ENCODE results near the gene XPNPEP3.

XPNPEP3 gene

DNA sequence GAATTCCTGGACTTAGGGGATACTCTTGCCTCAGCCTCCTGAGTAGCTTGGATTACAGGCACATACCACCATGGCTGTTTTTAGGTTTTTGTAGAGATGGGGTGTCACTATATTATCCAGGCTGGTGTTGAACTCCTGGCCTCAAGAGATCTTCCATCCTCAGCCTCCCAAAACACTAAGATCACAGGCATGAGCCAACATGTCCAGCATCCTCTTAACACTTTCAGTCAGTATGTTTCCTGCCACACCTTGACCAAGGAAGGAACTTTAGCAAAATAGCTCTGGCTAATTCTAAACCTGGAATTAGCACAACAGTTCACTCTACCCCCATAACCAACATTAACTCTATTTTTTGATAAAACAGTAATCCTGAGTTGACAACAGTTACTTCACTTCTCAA, 32.2 kb downstream of the XPNPEP3 start:
- no peak for ATAC-seq
- TF ChIP-seq TCF4 (CRISPR knock-in tag; IDR thresholded peaks at IDR 0.05; ENCODE audit: borderline replicate concordance) (no peak), GLIS3 (CRISPR knock-in tag; IDR thresholded peaks at IDR 0.05) (no peak), OSR1 (CRISPR knock-in tag; IDR thresholded peaks at IDR 0.05) (no peak), SNAI2 (CRISPR knock-in tag; IDR thresholded peaks at IDR 0.05) (no peak), PPARA (CRISPR knock-in tag; IDR thresholded peaks at IDR 0.05; ENCODE audit: borderline replicate concordance) (no peak), TOX (CRISPR knock-in tag; IDR thresholded peaks at IDR 0.05; ENCODE audit: borderline replicate concordance) (no peak), ZNF8 (CRISPR knock-in tag; IDR thresholded peaks at IDR 0.05) (no peak), ZFP3 (CRISPR knock-in tag; IDR thresholded peaks at IDR 0.05) (no peak), ZNF565 (CRISPR knock-in tag; conservative IDR thresholded peaks at IDR 0.05; ENCODE audit: low read depth) (no peak), ARNTL (CRISPR knock-in tag; IDR thresholded peaks at IDR 0.05; ENCODE audit: borderline replicate concordance, low read depth) (no peak), CSDC2 (CRISPR knock-in tag; IDR thresholded peaks at IDR 0.05) (no peak), ISL1 (CRISPR knock-in tag; IDR thresholded peaks at IDR 0.05) (no peak), ESRRG (CRISPR knock-in tag; IDR thresholded peaks at IDR 0.05) (no peak)
- TF ChIP-seq, protein P1, sequence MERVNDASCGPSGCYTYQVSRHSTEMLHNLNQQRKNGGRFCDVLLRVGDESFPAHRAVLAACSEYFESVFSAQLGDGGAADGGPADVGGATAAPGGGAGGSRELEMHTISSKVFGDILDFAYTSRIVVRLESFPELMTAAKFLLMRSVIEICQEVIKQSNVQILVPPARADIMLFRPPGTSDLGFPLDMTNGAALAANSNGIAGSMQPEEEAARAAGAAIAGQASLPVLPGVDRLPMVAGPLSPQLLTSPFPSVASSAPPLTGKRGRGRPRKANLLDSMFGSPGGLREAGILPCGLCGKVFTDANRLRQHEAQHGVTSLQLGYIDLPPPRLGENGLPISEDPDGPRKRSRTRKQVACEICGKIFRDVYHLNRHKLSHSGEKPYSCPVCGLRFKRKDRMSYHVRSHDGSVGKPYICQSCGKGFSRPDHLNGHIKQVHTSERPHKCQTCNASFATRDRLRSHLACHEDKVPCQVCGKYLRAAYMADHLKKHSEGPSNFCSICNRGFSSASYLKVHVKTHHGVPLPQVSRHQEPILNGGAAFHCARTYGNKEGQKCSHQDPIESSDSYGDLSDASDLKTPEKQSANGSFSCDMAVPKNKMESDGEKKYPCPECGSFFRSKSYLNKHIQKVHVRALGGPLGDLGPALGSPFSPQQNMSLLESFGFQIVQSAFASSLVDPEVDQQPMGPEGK (CRISPR knock-in tag; IDR thresholded peaks at IDR 0.05; ENCODE audit: borderline replicate concordance), result no peak
- TF ChIP-seq, protein P2, sequence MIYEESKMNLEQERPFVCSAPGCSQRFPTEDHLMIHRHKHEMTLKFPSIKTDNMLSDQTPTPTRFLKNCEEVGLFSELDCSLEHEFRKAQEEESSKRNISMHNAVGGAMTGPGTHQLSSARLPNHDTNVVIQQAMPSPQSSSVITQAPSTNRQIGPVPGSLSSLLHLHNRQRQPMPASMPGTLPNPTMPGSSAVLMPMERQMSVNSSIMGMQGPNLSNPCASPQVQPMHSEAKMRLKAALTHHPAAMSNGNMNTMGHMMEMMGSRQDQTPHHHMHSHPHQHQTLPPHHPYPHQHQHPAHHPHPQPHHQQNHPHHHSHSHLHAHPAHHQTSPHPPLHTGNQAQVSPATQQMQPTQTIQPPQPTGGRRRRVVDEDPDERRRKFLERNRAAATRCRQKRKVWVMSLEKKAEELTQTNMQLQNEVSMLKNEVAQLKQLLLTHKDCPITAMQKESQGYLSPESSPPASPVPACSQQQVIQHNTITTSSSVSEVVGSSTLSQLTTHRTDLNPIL (CRISPR knock-in tag; IDR thresholded peaks at IDR 0.05; ENCODE audit: low read depth), result no peak
- TF ChIP-seq, protein P3, sequence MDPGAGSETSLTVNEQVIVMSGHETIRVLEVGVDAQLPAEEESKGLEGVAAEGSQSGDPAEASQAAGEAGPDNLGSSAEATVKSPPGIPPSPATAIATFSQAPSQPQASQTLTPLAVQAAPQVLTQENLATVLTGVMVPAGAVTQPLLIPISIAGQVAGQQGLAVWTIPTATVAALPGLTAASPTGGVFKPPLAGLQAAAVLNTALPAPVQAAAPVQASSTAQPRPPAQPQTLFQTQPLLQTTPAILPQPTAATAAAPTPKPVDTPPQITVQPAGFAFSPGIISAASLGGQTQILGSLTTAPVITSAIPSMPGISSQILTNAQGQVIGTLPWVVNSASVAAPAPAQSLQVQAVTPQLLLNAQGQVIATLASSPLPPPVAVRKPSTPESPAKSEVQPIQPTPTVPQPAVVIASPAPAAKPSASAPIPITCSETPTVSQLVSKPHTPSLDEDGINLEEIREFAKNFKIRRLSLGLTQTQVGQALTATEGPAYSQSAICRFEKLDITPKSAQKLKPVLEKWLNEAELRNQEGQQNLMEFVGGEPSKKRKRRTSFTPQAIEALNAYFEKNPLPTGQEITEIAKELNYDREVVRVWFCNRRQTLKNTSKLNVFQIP (CRISPR knock-in tag; IDR thresholded peaks at IDR 0.05; ENCODE audit: borderline replicate concordance, low read depth), result no peak
- TF ChIP-seq, protein P4, sequence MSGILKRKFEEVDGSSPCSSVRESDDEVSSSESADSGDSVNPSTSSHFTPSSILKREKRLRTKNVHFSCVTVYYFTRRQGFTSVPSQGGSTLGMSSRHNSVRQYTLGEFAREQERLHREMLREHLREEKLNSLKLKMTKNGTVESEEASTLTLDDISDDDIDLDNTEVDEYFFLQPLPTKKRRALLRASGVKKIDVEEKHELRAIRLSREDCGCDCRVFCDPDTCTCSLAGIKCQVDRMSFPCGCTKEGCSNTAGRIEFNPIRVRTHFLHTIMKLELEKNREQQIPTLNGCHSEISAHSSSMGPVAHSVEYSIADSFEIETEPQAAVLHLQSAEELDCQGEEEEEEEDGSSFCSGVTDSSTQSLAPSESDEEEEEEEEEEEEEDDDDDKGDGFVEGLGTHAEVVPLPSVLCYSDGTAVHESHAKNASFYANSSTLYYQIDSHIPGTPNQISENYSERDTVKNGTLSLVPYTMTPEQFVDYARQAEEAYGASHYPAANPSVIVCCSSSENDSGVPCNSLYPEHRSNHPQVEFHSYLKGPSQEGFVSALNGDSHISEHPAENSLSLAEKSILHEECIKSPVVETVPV (CRISPR knock-in tag; IDR thresholded peaks at IDR 0.05), result no peak

DNA sequence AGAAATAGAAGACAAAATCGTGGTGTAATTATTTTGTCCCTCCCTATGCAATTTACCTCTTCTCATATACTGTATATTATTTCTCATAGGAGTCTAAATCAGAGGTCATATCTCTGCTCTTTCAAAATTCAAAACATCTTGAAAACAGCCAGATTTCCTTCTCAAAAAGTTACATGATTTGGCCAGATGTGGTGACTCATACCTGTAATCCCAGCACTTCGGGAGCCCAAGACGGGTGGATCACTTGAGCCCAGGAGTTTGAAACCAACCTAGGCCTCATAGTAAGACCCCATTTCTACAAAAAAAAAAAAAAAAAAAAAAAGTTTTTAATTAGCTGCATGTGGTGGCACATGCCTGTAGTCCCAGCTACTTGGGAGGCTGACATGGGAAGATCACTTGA, 33.9 kb downstream of the XPNPEP3 start:
- no peak for TF ChIP-seq GLIS3 (CRISPR knock-in tag; IDR thresholded peaks at IDR 0.05)
- TF ChIP-seq SNAI2 (CRISPR knock-in tag; IDR thresholded peaks at IDR 0.05), result no peak
- no peak for TF ChIP-seq ISL1 (CRISPR knock-in tag; IDR thresholded peaks at IDR 0.05)
- no peak for TF ChIP-seq OSR1 (CRISPR knock-in tag; IDR thresholded peaks at IDR 0.05)
- no peak for TF ChIP-seq ZFP30 (CRISPR knock-in tag; IDR thresholded peaks at IDR 0.05)
- TF ChIP-seq, protein P3 (CRISPR knock-in tag; IDR thresholded peaks at IDR 0.05; ENCODE audit: borderline replicate concordance, low read depth), result no peak
- no peak for TF ChIP-seq ZNF8 (CRISPR knock-in tag; IDR thresholded peaks at IDR 0.05)
- no peak for TF ChIP-seq CSDC2 (CRISPR knock-in tag; IDR thresholded peaks at IDR 0.05)
- TF ChIP-seq, protein P1 (CRISPR knock-in tag; IDR thresholded peaks at IDR 0.05; ENCODE audit: borderline replicate concordance), result no peak
- no peak for TF ChIP-seq TOX (CRISPR knock-in tag; IDR thresholded peaks at IDR 0.05; ENCODE audit: borderline replicate concordance)
- TF ChIP-seq BACH2 (CRISPR knock-in tag; IDR thresholded peaks at IDR 0.05; ENCODE audit: borderline replicate concordance), result no peak
- TF ChIP-seq, protein P5, sequence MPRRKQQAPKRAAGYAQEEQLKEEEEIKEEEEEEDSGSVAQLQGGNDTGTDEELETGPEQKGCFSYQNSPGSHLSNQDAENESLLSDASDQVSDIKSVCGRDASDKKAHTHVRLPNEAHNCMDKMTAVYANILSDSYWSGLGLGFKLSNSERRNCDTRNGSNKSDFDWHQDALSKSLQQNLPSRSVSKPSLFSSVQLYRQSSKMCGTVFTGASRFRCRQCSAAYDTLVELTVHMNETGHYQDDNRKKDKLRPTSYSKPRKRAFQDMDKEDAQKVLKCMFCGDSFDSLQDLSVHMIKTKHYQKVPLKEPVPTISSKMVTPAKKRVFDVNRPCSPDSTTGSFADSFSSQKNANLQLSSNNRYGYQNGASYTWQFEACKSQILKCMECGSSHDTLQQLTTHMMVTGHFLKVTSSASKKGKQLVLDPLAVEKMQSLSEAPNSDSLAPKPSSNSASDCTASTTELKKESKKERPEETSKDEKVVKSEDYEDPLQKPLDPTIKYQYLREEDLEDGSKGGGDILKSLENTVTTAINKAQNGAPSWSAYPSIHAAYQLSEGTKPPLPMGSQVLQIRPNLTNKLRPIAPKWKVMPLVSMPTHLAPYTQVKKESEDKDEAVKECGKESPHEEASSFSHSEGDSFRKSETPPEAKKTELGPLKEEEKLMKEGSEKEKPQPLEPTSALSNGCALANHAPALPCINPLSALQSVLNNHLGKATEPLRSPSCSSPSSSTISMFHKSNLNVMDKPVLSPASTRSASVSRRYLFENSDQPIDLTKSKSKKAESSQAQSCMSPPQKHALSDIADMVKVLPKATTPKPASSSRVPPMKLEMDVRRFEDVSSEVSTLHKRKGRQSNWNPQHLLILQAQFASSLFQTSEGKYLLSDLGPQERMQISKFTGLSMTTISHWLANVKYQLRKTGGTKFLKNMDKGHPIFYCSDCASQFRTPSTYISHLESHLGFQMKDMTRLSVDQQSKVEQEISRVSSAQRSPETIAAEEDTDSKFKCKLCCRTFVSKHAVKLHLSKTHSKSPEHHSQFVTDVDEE (CRISPR knock-in tag; IDR thresholded peaks at IDR 0.05), result no peak
- no peak for TF ChIP-seq ZFP3 (CRISPR knock-in tag; IDR thresholded peaks at IDR 0.05)
- TF ChIP-seq TCF4 (CRISPR knock-in tag; IDR thresholded peaks at IDR 0.05; ENCODE audit: borderline replicate concordance), result no peak
- no peak for TF ChIP-seq ZC3H10 (CRISPR knock-in tag; IDR thresholded peaks at IDR 0.05)
- TF ChIP-seq, protein P2 (CRISPR knock-in tag; IDR thresholded peaks at IDR 0.05; ENCODE audit: low read depth), result no peak
- TF ChIP-seq PPARA (CRISPR knock-in tag; IDR thresholded peaks at IDR 0.05; ENCODE audit: borderline replicate concordance), result no peak
- no peak for TF ChIP-seq ZNF565 (CRISPR knock-in tag; conservative IDR thresholded peaks at IDR 0.05; ENCODE audit: low read depth)
- TF ChIP-seq ESRRG (CRISPR knock-in tag; IDR thresholded peaks at IDR 0.05), result no peak

More for the DNA sequence above, 33.9 kb downstream of the XPNPEP3 start:
- ATAC-seq, result no peak
